ENCODE measurements around the gene RFTN1.

- TF ChIP-seq SREBF2 (CRISPR knock-in tag; IDR thresholded peaks at IDR 0.05), result no peak
- no peak for TF ChIP-seq HDAC2 (IDR thresholded peaks at IDR 0.05)
- no peak for TF ChIP-seq ZNF121 (CRISPR knock-in tag; conservative IDR thresholded peaks at IDR 0.05)
Measured at GRCh38 chr3:16277471-16277870, 236.0 kb downstream of the RFTN1 start.
